HEK293 (cell line): Measurements from ENCODE around the gene PIP5K1C.

ENCODE experiments used
- CTCF ChIA-PET: fragments of 350-600 bp; formaldehyde crosslinking; extraction: SDS; loops from one replicate; lab custom pipeline; 2021; ENCODE audit warnings: antibody characterized with exemption; lab: Yijun Ruan, JAX
- POLR2A ChIA-PET: fragments of 300-600 bp; formaldehyde crosslinking; extraction: SDS; loops from one replicate; lab custom pipeline; 2020; ENCODE audit warnings: antibody characterized with exemption, inconsistent platforms; lab: Yijun Ruan, JAX
- H3K27ac ChIP-seq: fragments of 200-500 bp; sonication (Bioruptor generic); 2 replicates; pipeline ENCODE4 v1.5.1; 2014; ENCODE audit warnings: low read depth, low read length, control low read depth, inconsistent platforms; ENCODE audit errors: extremely low read depth
- H3K36me3 ChIP-seq, 2 experiments: fragments of 200-500 bp in 1 of 2; sonication (Bioruptor generic) in 1 of 2; 1 replicate in 1 of 2; 2 replicates in 1 of 2; pipeline ENCODE4 v1.5.1; 2014 to 2017; ENCODE audit warnings: inconsistent platforms in 2 of 2, low read length in 2 of 2; ENCODE audit not compliant: control insufficient read depth in 2 of 2, insufficient read depth in 1 of 2
- H3K4me1 ChIP-seq: fragments of 200-500 bp; sonication (Bioruptor generic); 2 replicates; pipeline ENCODE4 v1.5.1; 2014; ENCODE audit warnings: mild to moderate bottlenecking, low read length, inconsistent platforms; ENCODE audit not compliant: control insufficient read depth, insufficient read depth
- H3K4me3 ChIP-seq: 2 replicates; pipeline ENCODE4 v1.5.1; 2011; ENCODE audit warnings: low read depth, mild to moderate bottlenecking, control low read depth, low read length, moderate library complexity
- H3K9me3 ChIP-seq: fragments of 200-500 bp; sonication (Bioruptor generic); 2 replicates; pipeline ENCODE4 v1.5.1; 2014; ENCODE audit warnings: low read depth, low read length, inconsistent platforms; ENCODE audit not compliant: control insufficient read depth, insufficient read depth
- GLIS1 ChIP-seq: fragments of 450-650 bp; formaldehyde crosslinking; IDR thresholded peaks from 2 replicates; pipeline ENCODE4 v1.5.1; 2016; ENCODE audit warnings: missing biosample characterization, missing genetic modification characterization
- GLIS2 ChIP-seq: fragments of 450-650 bp; formaldehyde crosslinking; IDR thresholded peaks from 2 replicates; pipeline ENCODE4 v1.5.1; 2016; ENCODE audit warnings: missing biosample characterization, missing genetic modification characterization
- KLF1 ChIP-seq: fragments of 450-650 bp; formaldehyde crosslinking; IDR thresholded peaks from 2 replicates; pipeline ENCODE4 v1.5.1; 2016; ENCODE audit warnings: missing biosample characterization, missing genetic modification characterization
- KLF9 ChIP-seq: fragments of 450-650 bp; formaldehyde crosslinking; IDR thresholded peaks from 2 replicates; pipeline ENCODE4 v1.5.1; 2016; ENCODE audit warnings: missing biosample characterization, missing genetic modification characterization, low read depth
- OSR2 ChIP-seq: fragments of 450-650 bp; formaldehyde crosslinking; IDR thresholded peaks from 2 replicates; pipeline ENCODE4 v1.5.1; 2016; ENCODE audit warnings: missing biosample characterization, missing genetic modification characterization
- REPIN1 ChIP-seq: fragments of 450-650 bp; formaldehyde crosslinking; IDR thresholded peaks from 2 replicates; pipeline ENCODE4 v1.5.1; 2017; ENCODE audit warnings: missing biosample characterization, missing genetic modification characterization, low read depth
- YY2 ChIP-seq: fragments of 450-650 bp; formaldehyde crosslinking; IDR thresholded peaks from 2 replicates; pipeline ENCODE4 v1.5.1; 2016; ENCODE audit warnings: missing biosample characterization, missing genetic modification characterization
- ZBTB1 ChIP-seq: fragments of 450-650 bp; formaldehyde crosslinking; IDR thresholded peaks from 2 replicates; pipeline ENCODE4 v1.5.1; 2016; ENCODE audit warnings: missing biosample characterization, missing genetic modification characterization
- ZBTB20 ChIP-seq: fragments of 450-650 bp; formaldehyde crosslinking; IDR thresholded peaks from 2 replicates; pipeline ENCODE4 v1.5.1; 2016; ENCODE audit warnings: missing biosample characterization, missing genetic modification characterization
- ZBTB21 ChIP-seq: fragments of 450-650 bp; formaldehyde crosslinking; IDR thresholded peaks from 2 replicates; pipeline ENCODE4 v1.5.1; 2017; ENCODE audit warnings: missing biosample characterization, missing genetic modification characterization
- ZBTB8A ChIP-seq: fragments of 450-650 bp; formaldehyde crosslinking; IDR thresholded peaks from 2 replicates; pipeline ENCODE4 v1.5.1; 2016; ENCODE audit warnings: missing biosample characterization, missing genetic modification characterization
- ZFP3 ChIP-seq: fragments of 450-650 bp; formaldehyde crosslinking; IDR thresholded peaks from 2 replicates; pipeline ENCODE4 v1.5.1; 2016; ENCODE audit warnings: low read depth, missing biosample characterization, missing genetic modification characterization
- ZIC2 ChIP-seq: fragments of 450-650 bp; formaldehyde crosslinking; IDR thresholded peaks from 2 replicates; pipeline ENCODE4 v1.5.1; 2016; ENCODE audit warnings: missing biosample characterization, missing genetic modification characterization
- ZNF174 ChIP-seq: fragments of 450-650 bp; formaldehyde crosslinking; IDR thresholded peaks from 2 replicates; pipeline ENCODE4 v1.5.0; 2017; ENCODE audit warnings: missing biosample characterization, mild to moderate bottlenecking, missing genetic modification characterization
- ZNF292 ChIP-seq: fragments of 450-650 bp; formaldehyde crosslinking; IDR thresholded peaks from 2 replicates; pipeline ENCODE4 v1.5.1; 2016; ENCODE audit warnings: low read depth, missing biosample characterization, missing genetic modification characterization, borderline replicate concordance
- ZNF514 ChIP-seq: fragments of 450-650 bp; formaldehyde crosslinking; IDR thresholded peaks from 2 replicates; pipeline ENCODE4 v1.5.1; 2016; ENCODE audit warnings: missing biosample characterization, missing genetic modification characterization
- ZNF621 ChIP-seq: fragments of 450-650 bp; formaldehyde crosslinking; IDR thresholded peaks from 2 replicates; pipeline ENCODE4 v1.5.1; 2017; ENCODE audit warnings: missing biosample characterization, missing genetic modification characterization
- ZSCAN30 ChIP-seq: fragments of 450-650 bp; IDR thresholded peaks from 2 replicates; pipeline ENCODE4 v1.5.1; 2018; ENCODE audit warnings: missing biosample characterization, mild to moderate bottlenecking, missing genetic modification characterization, moderate library complexity
- TF ChIP-seq, protein P1 (sequence below): fragments of 450-650 bp; formaldehyde crosslinking; IDR thresholded peaks from 2 replicates; pipeline ENCODE4 v1.5.1; 2016; ENCODE audit warnings: missing biosample characterization, missing genetic modification characterization
- TF ChIP-seq, protein P2 (sequence below): fragments of 450-650 bp; formaldehyde crosslinking; IDR thresholded peaks from 2 replicates; pipeline ENCODE4 v1.5.1; 2016; ENCODE audit warnings: missing biosample characterization, missing genetic modification characterization
- TF ChIP-seq, protein P3 (sequence below): fragments of 450-650 bp; formaldehyde crosslinking; IDR thresholded peaks from 2 replicates; pipeline ENCODE4 v1.5.1; 2017; ENCODE audit warnings: missing biosample characterization, mild to moderate bottlenecking, missing genetic modification characterization, moderate library complexity
- TF ChIP-seq, protein P4 (sequence below): fragments of 450-650 bp; formaldehyde crosslinking; IDR thresholded peaks from 2 replicates; pipeline ENCODE4 v1.5.1; 2016; ENCODE audit warnings: missing biosample characterization, missing genetic modification characterization

The PIP5K1C gene

DNA sequence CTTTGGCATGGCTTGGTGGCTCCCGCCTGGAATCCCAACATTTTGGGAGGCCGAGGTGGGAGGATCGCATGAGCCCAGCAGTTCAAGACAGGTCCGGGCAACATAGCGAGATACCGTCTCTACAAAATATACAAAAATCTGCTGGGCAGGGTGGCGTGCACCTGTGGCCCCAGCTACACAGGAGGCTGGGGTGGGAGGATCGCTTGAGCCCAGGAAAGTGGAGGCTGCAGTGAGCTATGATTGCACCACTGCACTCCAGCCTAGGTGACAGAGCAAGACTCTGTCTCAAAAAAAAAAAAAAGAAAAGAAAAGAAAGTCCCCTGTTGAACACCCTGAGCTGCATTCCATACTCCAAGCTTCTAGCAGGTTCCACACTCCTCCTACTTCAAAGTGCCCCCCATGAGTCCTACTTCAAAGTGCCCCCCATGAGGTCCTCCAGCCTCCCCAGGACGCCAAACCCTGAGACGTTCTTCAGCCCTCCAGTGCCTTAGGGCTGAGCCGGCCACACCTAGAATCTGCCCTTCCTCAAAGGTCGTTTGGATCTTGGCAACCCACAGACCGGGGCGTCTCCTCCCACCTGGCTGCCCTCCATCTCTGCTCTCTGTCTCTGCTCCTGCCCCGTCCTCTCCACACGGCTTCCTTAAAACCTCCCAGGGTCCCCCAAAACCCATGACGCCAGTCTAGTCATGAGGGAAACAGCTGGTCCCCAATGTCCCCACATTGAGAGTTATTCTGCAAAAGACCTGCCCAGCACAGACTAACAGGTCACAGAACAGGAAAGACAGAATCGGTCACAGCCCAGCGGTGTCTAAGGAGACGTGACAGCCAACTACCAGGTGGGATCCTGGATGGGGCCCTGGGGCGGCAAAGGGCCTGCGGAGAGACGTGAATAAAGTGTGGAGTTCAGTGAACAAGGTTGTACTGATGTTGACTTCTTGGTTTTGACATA lies 12.7 kb upstream of the PIP5K1C start:
- ChIA-PET POLR2A (interaction anchor here (1.0 kb wide), 1 partner anchor 14 kb away, joined by 3 read pairs; no protein-coding TSS in a partner anchor), CTCF (interaction anchor here (0.6 to 1.0 kb wide), 3 partner anchors 11 to 50 kb away, joined by 3 read pairs; partner anchors contain the start of genes MRPL54 and PIP5K1C)
- Histone ChIP-seq H3K27ac (no peak overlapping the region), H3K9me3 (no peaks in the 10 kb centered on the region), H3K36me3 (no peaks in the 10 kb centered on the region), H3K4me3 (no peak overlapping the region), H3K4me1 (peaks cover 4% of the 10 kb centered on the region; the same call in 1 of the 2 replicates)
- TF ChIP-seq ZNF174 (tag by site-specific recombination), result no peak
- TF ChIP-seq, protein P1, sequence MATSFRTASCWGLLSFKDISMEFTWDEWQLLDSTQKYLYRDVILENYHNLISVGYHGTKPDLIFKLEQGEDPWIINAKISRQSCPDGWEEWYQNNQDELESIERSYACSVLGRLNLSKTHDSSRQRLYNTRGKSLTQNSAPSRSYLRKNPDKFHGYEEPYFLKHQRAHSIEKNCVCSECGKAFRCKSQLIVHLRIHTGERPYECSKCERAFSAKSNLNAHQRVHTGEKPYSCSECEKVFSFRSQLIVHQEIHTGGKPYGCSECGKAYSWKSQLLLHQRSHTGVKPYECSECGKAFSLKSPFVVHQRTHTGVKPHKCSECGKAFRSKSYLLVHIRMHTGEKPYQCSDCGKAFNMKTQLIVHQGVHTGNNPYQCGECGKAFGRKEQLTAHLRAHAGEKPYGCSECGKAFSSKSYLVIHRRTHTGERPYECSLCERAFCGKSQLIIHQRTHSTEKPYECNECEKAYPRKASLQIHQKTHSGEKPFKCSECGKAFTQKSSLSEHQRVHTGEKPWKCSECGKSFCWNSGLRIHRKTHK (tag by site-specific recombination), result no peak
- TF ChIP-seq KLF9 (tag by site-specific recombination), result no peak
- no peak for TF ChIP-seq OSR2
- TF ChIP-seq ZFP3, result no peak
- no peak for TF ChIP-seq ZBTB21 (tag by site-specific recombination)
- TF ChIP-seq ZNF292 (tag by site-specific recombination), result no peak
- TF ChIP-seq, protein P2, sequence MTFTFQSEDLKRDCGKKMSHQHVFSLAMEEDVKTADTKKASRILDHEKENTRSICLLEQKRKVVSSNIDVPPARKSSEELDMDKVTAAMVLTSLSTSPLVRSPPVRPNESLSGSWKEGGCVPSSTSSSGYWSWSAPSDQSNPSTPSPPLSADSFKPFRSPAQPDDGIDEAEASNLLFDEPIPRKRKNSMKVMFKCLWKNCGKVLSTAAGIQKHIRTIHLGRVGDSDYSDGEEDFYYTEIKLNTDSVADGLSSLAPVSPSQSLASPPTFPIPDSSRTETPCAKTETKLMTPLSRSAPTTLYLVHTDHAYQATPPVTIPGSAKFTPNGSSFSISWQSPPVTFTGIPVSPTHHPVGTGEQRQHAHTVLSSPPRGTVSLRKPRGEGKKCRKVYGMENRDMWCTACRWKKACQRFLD, result no peak
- no peak for TF ChIP-seq ZBTB20 (tag by site-specific recombination)
- TF ChIP-seq ZBTB8A (tag by site-specific recombination), result peak; percentile 61
- no peak for TF ChIP-seq ZNF621 (tag by site-specific recombination)
- TF ChIP-seq ZSCAN30 (tag by site-specific recombination), result no peak
- TF ChIP-seq GLIS1 (tag by site-specific recombination), result peak; percentile 82
- TF ChIP-seq YY2 (tag by site-specific recombination), result no peak
- TF ChIP-seq REPIN1 (tag by site-specific recombination), result no peak
- TF ChIP-seq KLF1, result 0 out of 2 replicates have a peak, but pooled peaks have one; percentile 33
- TF ChIP-seq GLIS2 (tag by site-specific recombination), result 0 out of 2 replicates have a peak, but pooled peaks have one; percentile 25
- TF ChIP-seq, protein P3, sequence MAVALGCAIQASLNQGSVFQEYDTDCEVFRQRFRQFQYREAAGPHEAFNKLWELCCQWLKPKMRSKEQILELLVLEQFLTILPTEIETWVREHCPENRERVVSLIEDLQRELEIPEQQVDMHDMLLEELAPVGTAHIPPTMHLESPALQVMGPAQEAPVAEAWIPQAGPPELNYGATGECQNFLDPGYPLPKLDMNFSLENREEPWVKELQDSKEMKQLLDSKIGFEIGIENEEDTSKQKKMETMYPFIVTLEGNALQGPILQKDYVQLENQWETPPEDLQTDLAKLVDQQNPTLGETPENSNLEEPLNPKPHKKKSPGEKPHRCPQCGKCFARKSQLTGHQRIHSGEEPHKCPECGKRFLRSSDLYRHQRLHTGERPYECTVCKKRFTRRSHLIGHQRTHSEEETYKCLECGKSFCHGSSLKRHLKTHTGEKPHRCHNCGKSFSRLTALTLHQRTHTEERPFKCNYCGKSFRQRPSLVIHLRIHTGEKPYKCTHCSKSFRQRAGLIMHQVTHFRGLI (tag by site-specific recombination), result no peak
- TF ChIP-seq ZNF514 (tag by site-specific recombination), result no peak
- TF ChIP-seq ZIC2 (tag by site-specific recombination), result peak; percentile 70
- no peak for TF ChIP-seq ZBTB1 (tag by site-specific recombination)
- TF ChIP-seq, protein P4, sequence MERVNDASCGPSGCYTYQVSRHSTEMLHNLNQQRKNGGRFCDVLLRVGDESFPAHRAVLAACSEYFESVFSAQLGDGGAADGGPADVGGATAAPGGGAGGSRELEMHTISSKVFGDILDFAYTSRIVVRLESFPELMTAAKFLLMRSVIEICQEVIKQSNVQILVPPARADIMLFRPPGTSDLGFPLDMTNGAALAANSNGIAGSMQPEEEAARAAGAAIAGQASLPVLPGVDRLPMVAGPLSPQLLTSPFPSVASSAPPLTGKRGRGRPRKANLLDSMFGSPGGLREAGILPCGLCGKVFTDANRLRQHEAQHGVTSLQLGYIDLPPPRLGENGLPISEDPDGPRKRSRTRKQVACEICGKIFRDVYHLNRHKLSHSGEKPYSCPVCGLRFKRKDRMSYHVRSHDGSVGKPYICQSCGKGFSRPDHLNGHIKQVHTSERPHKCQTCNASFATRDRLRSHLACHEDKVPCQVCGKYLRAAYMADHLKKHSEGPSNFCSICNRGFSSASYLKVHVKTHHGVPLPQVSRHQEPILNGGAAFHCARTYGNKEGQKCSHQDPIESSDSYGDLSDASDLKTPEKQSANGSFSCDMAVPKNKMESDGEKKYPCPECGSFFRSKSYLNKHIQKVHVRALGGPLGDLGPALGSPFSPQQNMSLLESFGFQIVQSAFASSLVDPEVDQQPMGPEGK (tag by site-specific recombination), result 0 out of 2 replicates have a peak, but pooled peaks have one; percentile 20
